Epidermal melanocyte (primary cell): ENCODE results near the gene F2.
"Not testable (repeated sequence)": the region's sequence is repeated elsewhere in the genome, so short reads cannot be mapped to it uniquely, and the experiment has no call there.

Source experiments
- DNase-seq: peaks from one replicate; pipeline ENCODE4 v3.0.0; 2011; ENCODE audit warnings: low spot score; ENCODE audit not compliant: insufficient read length

The F2 gene

DNA sequence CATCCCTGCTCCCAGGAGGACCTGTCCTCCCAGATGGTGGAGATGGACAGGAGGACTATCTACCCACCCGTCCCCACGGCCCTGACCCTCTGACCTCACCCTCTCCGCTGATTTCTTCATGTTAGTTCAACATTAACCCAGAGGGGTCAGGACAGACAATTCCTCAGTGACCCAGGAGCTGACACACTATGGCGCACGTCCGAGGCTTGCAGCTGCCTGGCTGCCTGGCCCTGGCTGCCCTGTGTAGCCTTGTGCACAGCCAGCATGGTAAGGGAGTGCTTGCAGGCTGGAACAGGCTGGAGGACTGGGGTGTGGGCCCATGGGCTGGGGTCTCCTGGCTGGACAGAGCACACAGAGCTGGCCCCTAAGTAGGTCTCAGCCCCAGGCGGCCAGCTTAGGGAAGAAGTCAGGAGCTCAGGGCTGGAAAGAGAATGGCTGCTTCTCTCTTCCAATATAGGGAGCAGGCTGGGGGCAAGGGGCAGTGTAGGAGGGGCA lies at the start of gene F2:
F2 (plus strand) TSS at position 166 of the 495 bp plus-strand sequence; CDS start at position 189, 23 bp downstream.
- no peak for DNase-seq

DNA sequence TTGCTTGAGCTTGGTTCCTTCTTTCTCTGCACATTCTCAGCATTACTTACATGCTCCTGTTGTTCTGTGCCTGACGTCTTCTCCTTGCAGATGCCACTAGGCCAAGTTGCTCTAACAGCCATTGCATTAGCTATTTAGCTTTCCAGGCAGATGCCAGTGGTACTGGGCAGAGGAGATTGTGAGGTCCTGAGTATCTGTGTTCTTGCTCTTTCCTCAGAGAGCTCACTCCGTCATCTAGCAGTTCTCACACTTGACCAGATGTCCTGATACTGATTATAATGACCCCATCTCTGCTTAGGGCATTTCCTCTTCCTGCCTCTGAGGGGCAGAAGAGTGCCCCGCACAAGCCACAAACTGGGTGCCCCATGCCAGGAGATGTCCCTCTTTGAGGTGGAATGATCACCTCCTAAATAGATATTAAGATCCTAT lies 49.3 kb upstream of the F2 start:
- DNase-seq: no peak

DNA sequence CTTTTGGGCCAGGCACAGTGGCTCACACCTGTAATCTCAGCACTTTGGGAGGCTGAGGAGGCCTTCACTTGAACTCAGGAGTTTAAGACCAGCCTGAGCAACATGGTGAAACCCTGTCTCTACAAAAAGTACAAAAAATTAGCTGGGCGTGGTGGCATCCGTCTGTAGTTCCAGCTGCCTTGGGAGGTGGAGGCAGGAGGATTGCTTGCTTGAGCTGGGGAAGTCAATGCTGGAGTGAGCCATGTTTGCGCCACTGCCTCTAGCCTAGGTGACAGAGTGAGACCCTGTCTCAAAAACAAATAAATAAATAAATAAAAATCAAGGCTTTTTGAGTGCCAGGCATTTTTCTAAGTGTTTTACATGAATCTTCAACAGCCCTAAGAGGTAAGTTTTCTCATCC lies 48.5 kb upstream of the F2 start:
- not testable (repeated sequence) for DNase-seq

DNA sequence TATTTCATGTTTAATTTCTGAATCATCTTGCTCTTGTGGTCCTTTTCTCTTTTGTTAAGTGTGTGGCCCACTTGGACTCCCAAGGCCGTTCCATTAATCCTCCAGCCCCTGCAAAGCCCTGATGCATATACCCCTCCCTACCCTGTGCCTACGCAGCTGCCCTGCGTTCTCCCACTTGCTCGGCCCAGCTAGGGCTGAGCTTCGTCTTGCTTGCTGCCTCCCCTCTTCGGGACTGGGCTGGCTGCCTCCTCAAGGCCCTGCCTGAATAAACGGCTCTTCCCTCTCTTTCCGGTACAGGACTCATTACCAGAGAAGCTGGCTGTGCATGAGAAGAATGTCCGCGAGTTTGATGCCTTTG lies 47.1 kb upstream of the F2 start:
- no peak for DNase-seq

DNA sequence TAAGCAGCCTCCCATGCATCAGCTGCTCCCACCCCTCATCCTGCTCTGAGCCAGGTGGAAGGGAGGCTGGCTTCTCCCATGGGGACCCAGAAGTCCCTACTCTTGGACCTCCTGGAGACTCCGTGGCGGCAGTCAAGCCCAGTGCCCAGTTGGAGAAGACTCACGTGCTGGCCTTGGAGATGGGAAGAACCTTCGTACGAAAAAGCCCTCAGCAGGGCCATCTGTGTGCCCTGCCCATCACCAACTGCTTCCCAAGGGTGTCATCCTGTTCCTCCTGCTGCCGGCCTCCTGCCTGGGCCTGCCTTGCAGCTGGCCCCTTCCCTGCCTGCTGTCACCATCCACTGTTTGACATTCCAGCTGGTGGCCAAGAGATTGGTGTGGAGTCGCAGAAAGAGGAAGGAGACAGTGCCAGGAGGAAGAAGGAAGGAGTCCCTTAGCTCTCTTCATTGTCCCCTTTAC lies 46.6 kb upstream of the F2 start:
- DNase-seq: no peak

DNA sequence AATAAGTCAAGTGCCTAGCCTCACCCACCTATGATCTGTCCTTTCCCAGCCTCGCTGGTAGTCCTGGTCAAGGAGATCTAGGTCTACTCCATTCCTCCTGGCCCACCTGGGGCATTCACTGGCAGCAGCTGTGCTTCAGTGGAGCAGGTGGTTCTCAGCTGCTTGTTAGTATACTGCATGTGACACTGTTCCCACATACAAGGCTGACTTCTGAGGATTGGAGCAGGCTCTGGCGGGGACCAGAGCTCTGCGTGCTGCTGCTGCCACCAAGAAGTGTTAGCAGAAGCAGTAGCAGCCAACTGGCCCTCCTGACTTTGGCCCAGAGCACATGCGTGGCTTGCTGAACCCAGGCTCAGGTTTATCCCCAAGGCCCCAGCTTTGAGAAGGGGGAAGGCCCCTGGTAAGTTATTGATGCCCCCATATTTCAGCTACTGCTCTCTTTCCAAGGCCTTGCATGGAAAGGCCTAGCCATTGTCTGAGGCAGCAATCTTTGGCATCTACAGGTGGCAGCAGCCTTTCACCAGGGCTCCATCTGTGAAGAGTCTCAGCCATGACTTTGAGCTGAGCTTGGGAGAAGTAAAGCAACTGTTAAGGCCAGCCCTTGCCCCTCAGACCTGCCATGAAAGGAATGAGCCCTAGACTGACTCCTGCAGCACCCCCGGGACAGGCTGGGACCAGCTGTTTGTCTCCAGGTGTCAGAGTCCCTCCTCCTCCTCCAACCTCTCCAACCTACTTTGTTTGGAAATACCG lies 45.1 kb upstream of the F2 start:
- no peak for DNase-seq

DNA sequence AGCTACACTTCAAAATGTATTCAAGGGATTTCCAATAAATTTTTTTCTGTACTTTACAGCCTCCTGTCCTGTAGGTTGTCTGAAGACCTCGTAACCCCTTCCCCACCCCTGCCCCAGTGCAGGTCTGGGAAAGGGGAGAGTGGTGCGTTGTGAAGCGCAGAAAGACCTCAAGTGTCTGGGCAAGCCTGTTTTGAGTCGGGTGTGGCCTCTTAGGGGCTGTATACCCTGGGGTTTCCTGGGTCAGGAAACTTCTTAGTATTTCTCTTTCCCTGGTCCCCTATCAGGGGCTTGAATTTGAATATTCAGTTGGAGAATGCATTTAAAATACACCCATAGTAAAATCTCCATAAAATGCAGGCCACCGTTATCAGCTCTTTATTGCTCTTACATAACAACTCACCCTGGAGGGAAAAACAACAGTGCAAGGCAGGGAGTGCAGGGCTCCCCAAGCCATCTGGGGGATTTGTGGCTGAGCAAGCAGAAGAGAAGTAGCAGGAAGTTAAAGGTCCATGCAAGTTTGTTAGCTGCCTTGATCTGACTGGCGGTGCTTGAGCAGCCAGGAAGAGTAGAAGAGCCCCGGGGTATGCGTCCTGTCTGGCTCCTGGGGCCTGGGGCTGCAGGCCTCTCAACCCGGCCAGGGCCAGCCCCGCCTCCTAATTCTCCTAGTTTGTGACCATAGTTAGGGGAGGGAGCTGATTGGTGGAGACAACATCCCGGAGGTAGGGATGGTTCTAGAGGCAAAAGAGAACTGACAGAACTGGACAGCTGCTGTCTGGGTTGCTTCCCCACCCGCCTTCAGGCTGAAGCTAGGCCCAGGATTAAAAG lies 44.3 kb upstream of the F2 start:
- DNase-seq: peak; percentile 50

DNA sequence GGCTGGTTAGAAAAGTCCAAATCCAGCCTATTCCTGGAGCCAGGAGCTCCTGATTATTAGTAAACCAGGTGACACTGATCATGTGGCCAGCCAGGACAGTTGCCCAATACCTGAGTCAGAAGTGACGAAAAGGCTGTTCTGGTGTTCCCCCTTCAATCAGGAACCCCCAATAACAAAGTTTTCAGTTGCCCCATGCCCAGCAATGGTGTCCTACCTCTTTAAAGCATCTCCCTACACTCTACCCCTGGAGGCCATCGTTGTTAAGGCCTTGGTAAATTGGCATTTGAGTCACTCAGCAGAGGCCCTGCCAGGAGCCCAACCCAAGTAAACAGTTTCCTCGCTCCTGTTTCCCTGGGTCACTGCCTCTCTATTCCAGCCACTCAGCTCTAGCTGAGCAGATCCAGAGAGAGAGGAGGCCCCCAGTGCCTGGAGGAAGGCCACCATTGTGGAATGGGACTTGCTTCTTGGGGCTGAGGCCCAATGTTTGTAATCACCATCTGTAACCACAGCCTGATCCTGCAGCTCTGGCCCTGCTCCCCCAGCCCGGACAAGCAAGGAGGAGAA lies 43.6 kb upstream of the F2 start:
- DNase-seq: no peak

DNA sequence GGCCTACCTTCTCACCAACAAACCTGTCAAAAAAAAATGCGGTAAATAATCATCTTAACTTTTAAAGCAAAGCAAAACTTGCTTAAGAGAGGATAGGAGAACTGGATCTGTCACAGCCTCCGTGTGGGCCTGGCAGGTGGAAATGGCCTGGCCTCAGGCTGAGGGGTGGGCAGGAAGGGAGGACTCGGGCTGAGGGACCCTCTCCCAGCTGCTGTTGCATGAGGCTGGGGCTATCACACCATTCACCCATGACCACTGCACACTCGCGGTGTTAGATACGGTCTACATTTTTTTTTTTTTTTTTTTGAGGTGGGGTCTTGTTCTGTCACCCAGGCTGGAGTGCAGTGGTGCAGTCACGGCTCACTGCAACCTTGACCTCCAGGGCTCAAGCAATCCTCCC lies 43.1 kb upstream of the F2 start:
- no peak for DNase-seq

DNA sequence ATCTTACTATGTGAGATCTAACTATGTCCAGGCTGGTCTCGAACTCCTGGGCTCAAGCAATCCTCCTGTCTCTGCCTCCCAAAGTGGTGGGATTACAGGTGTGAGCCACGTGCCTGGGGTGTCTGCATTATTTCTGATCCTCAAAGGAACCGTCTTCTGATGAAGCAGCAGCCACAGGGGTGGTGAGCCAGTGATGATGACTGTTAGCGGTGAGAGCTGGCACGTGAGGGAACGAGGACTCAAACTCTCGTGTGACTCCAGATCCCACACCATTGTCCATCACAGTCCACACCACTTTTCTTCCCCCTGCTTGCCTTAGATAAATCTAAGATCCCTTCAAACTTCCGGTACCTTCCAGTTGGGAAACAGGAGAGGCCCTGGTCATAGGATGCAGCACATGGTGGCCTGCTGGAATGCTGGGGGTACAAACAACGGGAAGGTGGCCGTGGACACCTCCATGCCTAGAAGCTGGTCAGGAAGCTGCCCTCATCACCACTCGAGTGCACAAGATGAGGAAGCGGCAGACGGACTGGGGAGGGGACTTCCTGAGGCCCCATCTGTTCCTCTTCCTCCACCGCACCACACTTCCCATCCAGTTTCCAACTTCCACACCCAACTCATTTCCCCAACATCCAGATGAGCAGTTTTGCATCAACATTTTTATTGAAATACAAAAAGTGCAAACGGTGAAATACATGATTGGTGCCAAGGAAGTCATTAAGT lies 42.4 kb upstream of the F2 start:
- no peak for DNase-seq

DNA sequence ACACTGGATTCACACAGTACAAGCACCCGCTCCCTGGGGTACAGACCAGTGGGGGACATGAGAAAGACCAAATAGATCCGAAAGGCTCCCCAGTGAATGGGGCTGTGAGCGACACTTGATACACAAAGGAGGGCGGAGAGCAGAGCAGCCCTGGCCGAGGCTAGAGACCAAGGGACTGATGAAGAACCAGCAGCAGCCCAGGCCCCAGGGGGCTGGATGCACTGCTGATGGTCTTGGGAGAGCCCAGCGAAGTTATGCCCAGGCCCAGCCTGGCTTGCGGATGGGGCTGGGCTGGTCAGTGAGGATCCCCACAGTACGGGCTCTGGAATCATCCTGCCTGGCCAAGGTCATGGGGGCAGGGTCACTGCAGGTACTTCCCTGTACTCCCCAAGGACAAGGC lies 41.8 kb upstream of the F2 start:
- no peak for DNase-seq

DNA sequence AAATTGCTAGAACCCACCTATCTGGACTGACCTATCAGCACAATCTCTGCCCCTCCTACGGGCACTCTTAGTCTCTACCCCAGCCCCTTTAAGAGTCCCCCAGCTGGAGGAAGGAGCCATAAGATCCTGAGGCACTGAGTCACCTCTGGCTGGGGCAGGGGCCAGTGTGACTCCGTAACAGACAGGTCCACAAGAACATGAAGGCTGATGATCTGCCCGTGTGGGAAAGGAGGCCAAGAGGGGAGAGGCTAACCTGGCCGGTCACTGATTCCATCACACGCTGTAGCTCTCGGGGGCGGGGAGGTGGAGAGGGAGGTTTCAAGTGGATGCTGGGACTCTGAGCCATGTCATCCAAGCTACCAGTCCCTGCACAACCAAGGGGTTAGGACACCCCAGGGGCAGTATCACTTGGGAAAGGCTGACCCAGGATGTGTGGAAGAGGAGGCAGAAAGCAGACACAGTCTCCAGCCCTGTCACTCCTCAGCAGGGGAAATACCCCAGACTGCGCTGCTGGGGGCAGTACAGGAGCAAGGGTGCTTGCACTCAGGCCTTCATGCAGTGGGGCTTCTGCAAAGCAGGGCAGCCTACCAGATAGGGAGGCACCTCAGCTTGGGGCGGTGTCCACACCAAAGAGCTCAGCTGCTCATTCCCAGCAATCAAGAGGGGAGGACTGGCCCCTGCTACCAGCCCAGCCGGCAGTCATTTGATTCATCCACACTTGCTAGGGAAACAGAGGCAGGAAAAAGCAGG lies 40.8 kb upstream of the F2 start:
- DNase-seq: no peak

DNA sequence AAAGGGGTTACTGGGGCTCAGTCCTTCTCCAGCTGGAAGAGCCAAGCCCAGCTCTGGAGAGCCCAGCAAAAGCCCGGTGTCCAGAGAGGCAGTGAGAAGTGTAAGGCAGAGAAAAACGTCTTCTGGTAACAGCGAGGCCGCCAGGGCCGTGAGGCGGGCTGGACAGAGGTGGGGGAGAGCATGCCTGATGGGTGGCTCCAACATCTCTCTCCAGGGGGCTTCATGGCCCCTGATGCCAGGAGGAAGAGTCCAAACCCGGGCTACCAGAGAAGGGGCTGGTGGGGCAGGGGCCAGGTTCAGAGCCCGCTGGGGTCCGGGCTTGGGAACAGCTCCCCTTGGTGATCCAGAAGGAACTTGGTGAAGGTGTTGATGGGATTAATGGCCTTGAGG lies 40.3 kb upstream of the F2 start:
- DNase-seq: no peak

DNA sequence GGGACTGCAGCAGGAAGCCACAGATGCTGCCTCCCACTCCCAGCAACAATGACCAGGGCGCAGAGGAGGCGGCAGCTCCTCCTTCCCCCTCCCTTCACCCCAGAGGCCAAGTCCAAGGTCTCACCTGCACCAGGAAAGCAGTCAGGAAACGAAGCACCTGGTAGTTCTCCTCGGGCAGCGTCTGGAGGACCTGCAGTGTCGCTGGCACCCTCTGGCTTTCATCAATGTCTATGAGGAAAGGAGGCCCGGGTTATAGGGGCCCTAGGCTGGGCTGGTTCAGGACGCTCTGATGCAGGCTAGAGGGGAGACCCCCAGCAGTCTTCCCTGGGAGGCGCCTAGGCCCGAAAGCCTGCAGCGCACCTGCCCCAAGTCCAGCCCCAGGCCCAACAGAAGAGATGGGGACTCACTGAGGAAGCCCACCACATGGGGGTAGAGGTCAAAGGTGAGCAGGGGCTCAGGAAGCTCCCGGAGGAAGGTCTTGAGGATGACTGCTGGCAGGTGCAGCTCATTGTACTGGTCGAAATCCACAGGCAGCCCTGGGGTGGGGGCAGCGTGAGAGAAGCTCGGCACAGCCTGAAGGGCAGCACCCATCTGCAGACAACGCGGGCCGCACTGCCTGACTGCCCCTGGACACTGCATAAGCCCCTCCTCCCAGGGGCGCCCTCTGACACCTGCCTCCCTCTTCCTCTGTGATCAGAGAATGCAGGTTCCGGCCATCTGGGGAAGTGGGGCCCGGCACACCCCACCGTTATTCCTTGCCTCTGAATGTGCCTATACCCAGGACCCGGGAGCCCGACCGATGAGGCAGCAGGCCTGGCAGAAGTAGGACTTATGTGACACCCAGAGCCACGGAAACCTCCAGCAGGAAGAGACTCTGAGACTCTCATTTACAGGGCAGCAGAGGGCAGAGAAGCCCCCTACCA lies 39.5 kb upstream of the F2 start:
- no peak for DNase-seq

GRCh38 chr11:46680164-46680760 lies 38.8 kb upstream of the F2 start:
- no peak for DNase-seq

DNA sequence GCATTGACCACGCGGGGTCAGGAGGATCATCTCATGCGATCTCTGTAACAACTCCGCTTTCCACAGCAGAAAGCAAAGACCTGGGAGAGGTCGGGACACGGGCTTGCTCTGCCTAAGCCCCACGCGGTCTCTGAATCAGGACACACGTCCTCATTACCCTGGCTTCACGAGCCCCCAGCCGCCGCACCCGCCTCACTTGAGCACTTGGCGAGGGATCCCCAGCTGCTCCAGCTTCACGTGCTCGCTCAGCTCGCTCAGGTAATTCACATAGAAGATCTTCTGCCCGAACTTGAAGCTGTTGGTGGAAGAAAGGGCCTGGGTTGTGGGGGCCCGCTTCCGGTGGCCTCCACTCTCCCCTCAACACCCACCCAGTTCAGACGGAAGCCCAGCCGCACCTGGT lies 38.2 kb upstream of the F2 start:
- no peak for DNase-seq

GRCh38 chr11:46681814-46682213 lies 37.2 kb upstream of the F2 start:
- DNase-seq: no peak

DNA sequence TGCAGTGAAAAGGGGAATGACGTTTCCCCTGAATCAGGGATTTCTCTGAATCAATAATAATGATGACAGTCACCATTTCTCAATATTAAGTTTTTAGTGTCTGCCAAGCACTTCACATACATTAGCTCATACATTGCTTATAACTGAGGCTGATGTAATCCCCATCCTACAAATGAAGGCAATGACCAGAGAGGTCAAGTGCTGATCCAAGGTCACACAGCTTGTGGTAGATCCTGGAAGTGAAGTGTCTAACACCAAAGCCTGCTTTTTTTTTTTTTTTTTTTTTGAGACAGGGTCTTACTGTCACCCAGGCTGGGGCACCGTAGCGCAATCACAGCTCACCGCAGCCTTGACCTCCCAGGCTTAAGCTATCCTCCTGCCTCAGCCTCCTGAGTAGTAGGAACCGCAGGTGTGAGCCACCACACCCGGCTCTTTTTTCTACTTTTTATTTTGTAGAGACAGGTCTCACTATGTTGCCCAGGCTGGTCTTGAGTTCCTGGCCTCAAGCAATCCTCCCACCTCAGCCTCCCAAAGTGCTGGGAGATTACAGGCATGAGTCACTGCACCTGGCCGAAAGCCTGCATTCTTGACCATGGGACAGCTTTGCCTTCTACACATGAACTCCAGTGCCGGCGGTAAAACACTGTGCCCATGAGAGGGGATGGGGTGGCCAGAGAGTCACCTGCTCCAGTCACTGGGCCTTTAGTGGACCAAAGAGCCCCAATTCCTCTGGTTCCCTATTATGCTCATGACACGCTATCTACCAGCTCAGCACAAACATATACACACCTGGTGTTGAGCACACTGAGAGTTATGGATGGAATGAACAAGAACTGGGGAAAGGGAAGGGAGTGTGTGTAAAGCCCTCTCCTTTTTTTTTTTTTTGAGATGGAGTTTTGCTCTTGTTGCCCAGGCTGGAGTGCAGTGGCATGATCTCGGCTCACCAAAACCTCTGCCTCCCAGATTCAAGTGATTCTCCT lies 36.0 kb upstream of the F2 start:
- no peak for DNase-seq
